GM12874 (cell line): ENCODE results near the gene SNX32.

Experiments
- CTCF ChIP-seq: IDR thresholded peaks from 2 replicates; pipeline ENCODE4 v1.5.1; 2011; ENCODE audit warnings: low read depth, mild to moderate bottlenecking, control low read depth, low read length, moderate library complexity; ENCODE audit not compliant: insufficient read depth

Gene SNX32

GRCh38 chr11:65892661-65893317 lies 59.0 kb downstream of the SNX32 start:
- TF ChIP-seq CTCF, result no peak

GRCh38 chr11:65894034-65894591 lies 60.4 kb downstream of the SNX32 start:
- no peak for TF ChIP-seq CTCF

DNA sequence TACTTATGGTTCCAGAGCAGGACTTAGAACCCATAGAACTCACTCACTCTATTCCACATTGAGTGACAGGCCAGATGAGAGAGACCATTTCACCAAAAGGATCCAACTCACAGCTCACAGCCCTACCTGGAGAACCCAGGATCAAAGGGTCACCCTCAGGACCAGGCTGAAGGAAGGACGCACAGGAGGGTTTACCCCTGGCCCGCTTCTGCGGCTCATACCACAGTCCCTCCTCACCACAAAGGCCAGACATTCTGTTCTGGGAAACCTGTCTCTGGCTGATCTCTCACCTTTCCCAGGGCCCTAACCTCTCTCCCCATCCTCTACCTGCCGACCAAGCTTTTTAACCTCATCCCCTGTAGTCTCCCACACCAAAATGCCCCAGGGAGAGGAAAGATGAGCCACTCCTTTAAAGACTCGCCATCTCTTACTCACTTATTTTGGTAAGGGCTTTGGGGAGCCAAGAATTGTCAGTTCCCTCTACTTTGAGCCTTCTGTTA lies 61.8 kb downstream of the SNX32 start:
- no peak for TF ChIP-seq CTCF

DNA sequence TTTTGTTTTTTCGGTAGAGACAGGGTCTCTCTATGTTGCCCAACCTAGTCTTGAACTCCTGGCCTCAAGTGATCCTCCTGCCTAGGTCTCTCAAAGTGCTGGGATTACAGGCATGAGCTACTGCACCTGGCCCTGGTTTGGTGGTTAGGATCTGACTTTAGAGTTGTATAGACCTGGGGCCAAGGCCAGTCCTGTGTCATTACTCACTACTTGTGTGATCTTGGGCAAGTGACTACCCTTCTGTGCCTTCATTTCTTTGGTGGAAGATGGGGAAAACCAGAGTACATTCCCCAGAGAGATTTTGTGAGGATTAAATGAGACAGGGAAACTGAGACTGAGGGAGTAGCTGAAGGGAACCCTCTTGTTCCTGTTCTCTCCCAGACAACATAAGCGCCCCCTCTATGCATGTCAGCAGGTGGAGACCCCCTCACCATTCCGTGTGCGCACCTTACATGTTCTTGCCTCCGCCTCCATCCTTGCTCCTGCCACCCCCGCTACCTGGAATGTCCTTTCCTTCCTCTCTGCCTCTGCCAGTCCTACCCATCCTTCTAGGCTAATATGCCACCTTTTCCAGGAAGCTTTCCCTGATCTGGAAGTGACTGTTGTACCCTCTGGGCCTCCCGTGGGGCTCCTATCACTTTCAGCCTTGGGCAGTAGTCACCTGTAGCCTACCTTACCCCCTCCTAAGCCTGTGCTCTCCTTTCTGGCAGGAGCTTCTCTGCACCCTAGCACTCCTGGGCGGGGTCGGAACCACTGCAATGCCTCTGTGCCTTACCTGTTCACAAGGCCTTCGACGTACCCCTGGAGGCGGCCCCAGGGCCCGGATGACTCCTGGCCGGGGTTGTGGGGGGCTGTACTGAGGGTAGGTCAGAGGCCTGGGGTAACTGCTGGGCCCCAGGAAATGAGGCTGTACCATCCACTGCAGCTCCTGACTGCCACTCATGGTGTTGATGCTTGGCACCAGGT lies 62.6 kb downstream of the SNX32 start:
- no peak for TF ChIP-seq CTCF

- TF ChIP-seq CTCF, result no peak
Observed at GRCh38 chr11:65897020-65897471, 63.3 kb downstream of the SNX32 start.

DNA sequence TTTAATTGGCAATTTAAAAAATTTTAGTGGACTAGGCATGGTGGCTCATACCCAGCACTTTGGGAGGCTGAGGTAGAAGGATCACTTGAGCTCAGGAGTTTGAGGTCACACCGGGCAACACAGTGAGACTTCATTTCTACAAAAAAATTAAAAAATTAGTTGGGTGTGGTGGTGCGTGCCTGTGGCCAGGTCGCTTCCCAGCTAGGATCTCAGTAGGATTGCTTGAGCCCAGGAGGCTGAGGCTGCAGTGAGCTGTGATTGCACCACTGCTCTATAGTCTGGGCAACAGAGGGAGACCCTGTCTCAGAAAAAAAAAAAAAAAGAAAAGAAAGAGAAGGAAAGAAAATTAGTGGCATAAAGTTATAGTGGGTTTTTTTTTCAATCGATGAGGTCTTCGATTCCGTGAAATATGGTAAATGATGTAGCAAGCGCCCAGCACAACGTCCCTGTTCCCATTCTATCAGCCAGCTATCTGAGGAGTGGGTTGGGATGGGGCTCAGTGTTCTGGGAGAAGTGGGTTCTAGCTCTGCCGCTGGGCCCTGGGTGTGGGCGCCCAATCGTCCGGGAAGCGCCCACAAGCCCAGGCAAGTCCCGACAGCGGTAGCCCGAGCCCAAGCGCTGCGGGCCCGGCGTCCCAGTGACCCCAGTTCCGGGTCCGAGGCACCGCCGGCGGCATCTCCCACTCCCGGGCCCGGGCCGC lies 65.0 kb downstream of the SNX32 start:
- no peak for TF ChIP-seq CTCF
